SU-DHL-6 (cell line): ENCODE data around the gene TEX36.

Experiments used
- H2AFZ ChIP-seq: fragments of 200-600 bp; sonication (generic); 2 replicates; pipeline ENCODE4 v1.6.1; 2014; ENCODE audit warnings: low read depth, mild to moderate bottlenecking, moderate library complexity, mixed read lengths, antibody characterized with exemption, low read length; ENCODE audit not compliant: severe bottlenecking
- H3F3A ChIP-seq: fragments of 200-600 bp; shearing (Covaris generic); 2 replicates; pipeline ENCODE4 v1.6.0; 2016; ENCODE audit warnings: antibody characterized with exemption, mild to moderate bottlenecking; ENCODE audit not compliant: insufficient read depth
- H3K27ac ChIP-seq: fragments of 200-600 bp; sonication (generic); 2 replicates; pipeline ENCODE4 v1.5.1; 2016; ENCODE audit warnings: low read depth, mild to moderate bottlenecking, low read length, moderate library complexity, mixed read lengths
- H3K27me3 ChIP-seq: fragments of 200-600 bp; sonication (generic), shearing (Covaris generic); 2 replicates; pipeline ENCODE4 v1.6.0; 2014; ENCODE audit warnings: mild to moderate bottlenecking, low read length
- H3K36me3 ChIP-seq: fragments of 200-600 bp; sonication (generic); 2 replicates; pipeline ENCODE4 v1.6.1; 2014; ENCODE audit warnings: mild to moderate bottlenecking, low read length, mixed read lengths
- H3K4me2 ChIP-seq: fragments of 300-600, 200-600 bp; shearing (Covaris generic), sonication (generic); 2 replicates; pipeline ENCODE4 v1.6.0; 2014; ENCODE audit warnings: low read length, low read depth, mild to moderate bottlenecking; ENCODE audit not compliant: poor library complexity, severe bottlenecking
- H3K4me3 ChIP-seq: fragments of 200-600 bp; sonication (generic); 2 replicates; pipeline ENCODE4 v1.5.1; 2014; ENCODE audit warnings: antibody characterized with exemption, low read length, mild to moderate bottlenecking, mixed read lengths; ENCODE audit not compliant: insufficient read depth, poor library complexity, severe bottlenecking
- H3K79me2 ChIP-seq: fragments of 200-600 bp; sonication (generic); 2 replicates; pipeline ENCODE4 v1.6.1; 2014; ENCODE audit warnings: mild to moderate bottlenecking, low read length, moderate library complexity; ENCODE audit not compliant: insufficient read depth
- H3K9ac ChIP-seq: fragments of 200-600 bp; sonication (generic); 2 replicates; pipeline ENCODE4 v1.7.0; 2014; ENCODE audit warnings: mild to moderate bottlenecking, low read length
- H3K9me2 ChIP-seq: fragments of 200-600 bp; sonication (generic); replicated peaks from 2 replicates; pipeline ENCODE4 v1.6.1; 2014; ENCODE audit warnings: low read length; ENCODE audit not compliant: insufficient read depth
- H3K9me3 ChIP-seq: fragments of 200-600 bp; sonication (generic); 2 replicates; pipeline ENCODE4 v1.6.1; 2014; ENCODE audit warnings: low read length, mixed read lengths; ENCODE audit not compliant: insufficient read depth
- H4K20me1 ChIP-seq: fragments of 200-600 bp; sonication (generic); 2 replicates; pipeline ENCODE4 v1.6.1; 2014; ENCODE audit warnings: low read depth, mild to moderate bottlenecking, antibody characterized with exemption, low read length, moderate library complexity, mixed read lengths
- EZH2phosphoT487 ChIP-seq: fragments of 200-600 bp; sonication (generic), shearing (Covaris generic); conservative IDR thresholded peaks from 2 replicates; pipeline ENCODE4 v1.6.1; 2018; ENCODE audit warnings: mild to moderate bottlenecking, antibody characterized with exemption, low read length, moderate library complexity, mixed read lengths
- TF ChIP-seq, protein P1 (sequence below): fragments of 200-600 bp; sonication (generic); IDR thresholded peaks from one replicate; pipeline ENCODE4 v1.5.1; 2017; ENCODE audit warnings: antibody characterized with exemption, mild to moderate bottlenecking, low read length, moderate library complexity; ENCODE audit not compliant: insufficient read depth, poor library complexity, severe bottlenecking

TEX36 gene

GRCh38 chr10:125692196-125692595 lies 9.2 kb upstream of the TEX36 start:
- Histone ChIP-seq H3K36me3 (no peaks in the 10 kb centered on the region), H3K9me2 (no peaks in the 10 kb centered on the region), H3K4me3 (no peak overlapping the region), H3F3A (no peaks in the 10 kb centered on the region), H3K4me2 (no peak overlapping the region), H3K27me3 (no peaks in the 10 kb centered on the region; the same call in 1 of the 2 replicates), H3K9ac (no peak overlapping the region), H2AFZ (no peak overlapping the region), H3K9me3 (no peaks in the 10 kb centered on the region), H4K20me1 (no peaks in the 10 kb centered on the region), H3K79me2 (no peaks in the 10 kb centered on the region), H3K27ac (no peak overlapping the region)
- TF ChIP-seq EZH2phosphoT487 = no peak
- TF ChIP-seq, protein P1, sequence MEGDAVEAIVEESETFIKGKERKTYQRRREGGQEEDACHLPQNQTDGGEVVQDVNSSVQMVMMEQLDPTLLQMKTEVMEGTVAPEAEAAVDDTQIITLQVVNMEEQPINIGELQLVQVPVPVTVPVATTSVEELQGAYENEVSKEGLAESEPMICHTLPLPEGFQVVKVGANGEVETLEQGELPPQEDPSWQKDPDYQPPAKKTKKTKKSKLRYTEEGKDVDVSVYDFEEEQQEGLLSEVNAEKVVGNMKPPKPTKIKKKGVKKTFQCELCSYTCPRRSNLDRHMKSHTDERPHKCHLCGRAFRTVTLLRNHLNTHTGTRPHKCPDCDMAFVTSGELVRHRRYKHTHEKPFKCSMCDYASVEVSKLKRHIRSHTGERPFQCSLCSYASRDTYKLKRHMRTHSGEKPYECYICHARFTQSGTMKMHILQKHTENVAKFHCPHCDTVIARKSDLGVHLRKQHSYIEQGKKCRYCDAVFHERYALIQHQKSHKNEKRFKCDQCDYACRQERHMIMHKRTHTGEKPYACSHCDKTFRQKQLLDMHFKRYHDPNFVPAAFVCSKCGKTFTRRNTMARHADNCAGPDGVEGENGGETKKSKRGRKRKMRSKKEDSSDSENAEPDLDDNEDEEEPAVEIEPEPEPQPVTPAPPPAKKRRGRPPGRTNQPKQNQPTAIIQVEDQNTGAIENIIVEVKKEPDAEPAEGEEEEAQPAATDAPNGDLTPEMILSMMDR = no peak

GRCh38 chr10:125691160-125691981 lies 8.4 kb upstream of the TEX36 start:
- Histone ChIP-seq H3K27ac (no peak overlapping the region), H2AFZ (no peak overlapping the region), H3K9me3 (no peaks in the 10 kb centered on the region), H3K27me3 (no peaks in the 10 kb centered on the region; the same call in 1 of the 2 replicates), H3K79me2 (no peaks in the 10 kb centered on the region), H3K9ac (no peak overlapping the region), H3K4me3 (no peak overlapping the region), H3K9me2 (no peaks in the 10 kb centered on the region), H3K4me2 (no peak overlapping the region), H4K20me1 (no peaks in the 10 kb centered on the region), H3F3A (no peaks in the 10 kb centered on the region), H3K36me3 (no peaks in the 10 kb centered on the region)
- TF ChIP-seq, protein P1 = no peak
- TF ChIP-seq EZH2phosphoT487 = no peak

GRCh38 chr10:125689955-125690569 lies 7.1 kb upstream of the TEX36 start:
- no peak overlapping the region for H3K4me3 ChIP-seq
- H3K27ac ChIP-seq = no peak overlapping the region
- no peaks in the 10 kb centered on the region for H4K20me1 ChIP-seq
- H3K9ac ChIP-seq = no peak overlapping the region
- H3K9me2 ChIP-seq = no peaks in the 10 kb centered on the region
- TF ChIP-seq, protein P1 = no peak
- TF ChIP-seq EZH2phosphoT487 = no peak
- H3F3A ChIP-seq = no peaks in the 10 kb centered on the region
- no peaks in the 10 kb centered on the region for H3K9me3 ChIP-seq
- no peak overlapping the region for H3K4me2 ChIP-seq
- no peaks in the 10 kb centered on the region for H3K79me2 ChIP-seq
- no peaks in the 10 kb centered on the region for H3K36me3 ChIP-seq
- no peak overlapping the region for H2AFZ ChIP-seq
- H3K27me3 ChIP-seq = no peaks in the 10 kb centered on the region; the same call in 1 of the 2 replicates
